ENCODE measurements around the gene PLOD2.

The PLOD2 gene

DNA sequence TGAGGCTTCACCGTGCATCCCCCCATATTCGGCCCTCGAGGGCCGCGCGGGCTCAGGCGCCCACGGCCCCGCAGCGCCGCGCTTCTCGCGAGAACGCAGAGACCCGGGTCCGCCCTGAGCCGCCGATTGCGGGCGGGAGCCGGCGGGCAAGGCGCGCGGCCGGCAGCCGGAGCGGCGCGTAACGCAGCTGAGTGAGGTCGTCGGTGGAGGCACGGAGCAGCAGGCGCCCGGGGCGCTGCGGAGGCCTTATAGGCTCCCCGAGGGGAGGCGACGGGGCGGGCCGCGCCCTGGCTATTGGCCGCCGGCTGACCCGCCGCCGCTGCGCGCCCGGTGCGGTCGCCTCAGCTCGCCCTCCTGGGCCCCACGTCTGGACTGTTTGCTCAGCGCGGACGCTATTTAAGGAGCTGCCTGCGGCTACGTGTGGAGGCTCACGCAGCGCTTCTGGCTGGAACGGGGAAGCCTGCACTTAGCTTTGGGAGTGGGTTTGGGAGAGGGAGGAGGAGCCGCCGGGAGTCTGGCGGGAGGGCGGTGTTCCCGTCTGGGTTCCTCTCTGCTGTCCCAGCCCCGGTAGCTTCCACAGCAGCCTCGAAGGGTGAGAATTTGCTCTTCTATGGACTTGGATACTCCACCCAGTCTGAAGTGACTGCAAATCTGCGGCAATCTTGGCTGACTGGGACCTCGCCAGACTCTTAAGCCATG, at the start of gene PLOD2:
PLOD2 (minus strand) TSS at position 221 of the 699 bp plus-strand sequence; CDS start at position 26, 195 bp downstream.
- DNase-seq (ENCODE audit: low read depth in 2 of 2, low spot score in 1 of 2): no peak

- DNase-seq (ENCODE audit: low read depth in 2 of 2, low spot score in 1 of 2): no peak
These were observed 48.4 kb upstream of the PLOD2 start for GRCh38 chr3:146209371-146209770.

DNA sequence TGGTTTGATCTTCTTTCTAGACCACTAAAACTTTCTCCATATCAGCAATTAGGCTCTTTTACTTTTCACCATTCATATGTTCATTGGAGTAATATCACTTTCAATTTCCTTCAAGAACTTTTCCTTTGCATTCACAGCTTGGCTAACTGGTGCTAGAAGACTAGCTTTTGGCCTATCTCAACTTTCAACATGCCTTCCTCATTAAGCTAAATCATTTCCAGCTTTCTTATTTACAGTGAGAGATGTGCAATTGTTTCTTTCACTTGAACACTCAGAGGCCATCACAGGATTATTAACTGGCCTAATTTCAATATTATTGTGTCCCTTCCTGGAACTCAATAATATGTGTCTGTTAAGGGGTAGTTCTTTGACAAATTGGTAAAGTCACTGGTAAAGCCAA, 42.8 kb upstream of the PLOD2 start:
- DNase-seq (ENCODE audit: low read depth in 2 of 2, low spot score in 1 of 2): no peak

DNA sequence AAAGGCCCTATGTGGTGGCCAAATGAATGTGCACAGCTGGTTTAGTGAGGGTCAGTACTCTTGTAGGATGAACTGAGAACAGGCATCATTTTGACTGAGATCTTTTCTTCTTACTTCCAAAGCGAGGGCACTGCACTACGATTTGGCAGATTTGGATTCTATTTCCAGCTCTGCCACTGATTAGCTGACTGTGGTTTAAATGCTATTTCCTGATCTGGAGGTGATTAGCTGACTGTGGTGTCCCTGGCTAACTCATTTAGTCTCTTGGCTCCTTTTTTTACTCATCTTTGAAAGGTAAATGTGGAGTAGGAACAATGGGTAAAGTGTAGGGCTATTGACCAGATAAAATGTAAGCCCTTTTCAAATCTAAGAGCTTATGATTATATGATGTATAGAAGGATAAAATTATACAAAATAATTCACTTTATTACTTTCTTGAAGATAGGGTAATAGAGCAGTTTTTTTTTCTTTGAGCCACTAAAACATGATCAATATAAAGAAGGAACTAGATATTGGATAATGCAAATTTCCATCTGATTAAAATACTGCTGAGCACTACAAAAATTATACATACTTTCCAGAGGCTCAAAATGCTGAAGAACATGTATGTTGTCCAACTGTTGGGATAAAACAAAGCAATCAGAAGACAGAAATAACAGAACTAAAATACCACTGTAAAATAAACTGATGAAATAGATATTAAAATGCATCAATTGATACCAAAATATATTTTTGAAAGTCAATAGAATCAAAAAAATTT, 39.7 kb upstream of the PLOD2 start:
- DNase-seq (ENCODE audit: low read depth in 2 of 2, low spot score in 1 of 2): no peak

GRCh38 chr3:146199762-146200161, 38.8 kb upstream of the PLOD2 start:
- DNase-seq (ENCODE audit: low read depth in 2 of 2, low spot score in 1 of 2): no peak

DNA sequence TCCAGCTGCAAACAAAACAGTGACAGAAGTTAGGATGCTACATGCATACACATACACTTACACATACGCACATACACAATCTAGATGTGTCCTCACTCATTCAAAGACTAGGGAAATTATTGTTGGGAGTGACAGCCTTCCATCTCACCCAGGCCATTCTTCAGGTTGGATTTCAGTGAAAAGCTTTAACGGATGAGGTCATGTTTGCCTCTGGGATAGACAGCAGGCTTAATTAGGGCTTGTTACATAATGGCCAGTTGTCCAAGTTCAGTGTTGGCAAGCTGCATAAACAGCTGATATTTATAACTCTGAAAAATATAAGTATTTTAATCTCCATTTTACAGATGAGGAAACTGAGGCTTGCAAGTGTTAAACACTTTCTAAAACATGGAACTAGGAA, 35.8 kb upstream of the PLOD2 start:
- no peak for DNase-seq (ENCODE audit: low read depth in 2 of 2, low spot score in 1 of 2)

DNA sequence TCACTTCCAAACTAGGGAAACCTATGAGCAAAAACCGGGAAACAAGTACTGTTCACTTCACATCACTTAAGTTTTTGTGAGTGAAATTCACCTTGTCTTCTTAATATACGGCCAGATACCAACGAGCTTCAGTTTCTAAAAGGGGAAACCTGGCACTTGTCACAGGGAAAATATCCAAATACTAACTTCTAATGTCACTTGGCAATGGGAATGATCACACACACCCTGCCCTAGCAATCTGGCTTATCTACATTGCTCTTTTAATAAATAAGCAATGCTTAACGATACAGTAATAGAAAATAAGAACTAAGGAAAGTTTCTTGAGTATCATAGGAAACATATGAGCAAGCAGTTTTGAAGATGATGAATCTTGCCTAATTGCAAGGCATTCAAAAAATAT, 34.6 kb upstream of the PLOD2 start:
- no peak for DNase-seq (ENCODE audit: low read depth in 2 of 2, low spot score in 1 of 2)

DNA sequence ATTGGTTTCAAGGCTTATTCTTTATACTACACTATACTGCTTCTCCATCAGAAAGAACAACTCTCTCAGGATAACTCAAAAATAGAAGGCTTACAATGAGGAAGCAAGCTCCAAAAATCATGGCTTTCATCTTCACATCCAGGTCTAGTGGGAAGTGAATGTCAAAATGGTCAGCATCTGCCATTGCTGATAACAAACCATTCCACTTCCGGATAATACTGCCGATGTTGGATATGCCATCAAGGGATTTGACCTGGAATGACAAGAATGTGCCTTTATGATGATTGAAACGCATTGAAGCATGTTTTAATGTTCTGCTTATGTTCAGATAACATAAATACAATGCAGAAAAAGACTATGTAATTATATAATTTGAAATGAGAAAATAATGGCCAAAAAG, 34.0 kb upstream of the PLOD2 start:
- no peak for DNase-seq (ENCODE audit: low read depth in 2 of 2, low spot score in 1 of 2)

DNA sequence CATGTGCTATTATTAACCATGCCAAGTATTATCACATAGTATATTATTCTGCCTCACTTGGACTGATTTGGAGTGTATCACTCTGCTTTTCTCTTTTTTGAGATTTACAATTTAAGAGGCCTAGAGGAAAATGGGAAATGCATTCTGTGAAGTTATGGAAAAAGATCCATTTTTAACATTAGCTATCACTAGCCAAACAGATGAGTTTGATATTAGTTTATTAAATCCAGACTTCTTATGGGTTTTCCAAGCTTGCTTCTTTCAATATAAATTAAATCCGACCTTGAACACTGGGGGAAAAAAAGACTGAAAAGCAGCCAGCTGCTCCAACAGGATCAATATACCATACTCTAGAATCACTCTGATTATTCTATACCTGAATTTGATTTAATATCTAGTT, 30.1 kb upstream of the PLOD2 start:
- no peak for DNase-seq (ENCODE audit: low read depth in 2 of 2, low spot score in 1 of 2)

DNA sequence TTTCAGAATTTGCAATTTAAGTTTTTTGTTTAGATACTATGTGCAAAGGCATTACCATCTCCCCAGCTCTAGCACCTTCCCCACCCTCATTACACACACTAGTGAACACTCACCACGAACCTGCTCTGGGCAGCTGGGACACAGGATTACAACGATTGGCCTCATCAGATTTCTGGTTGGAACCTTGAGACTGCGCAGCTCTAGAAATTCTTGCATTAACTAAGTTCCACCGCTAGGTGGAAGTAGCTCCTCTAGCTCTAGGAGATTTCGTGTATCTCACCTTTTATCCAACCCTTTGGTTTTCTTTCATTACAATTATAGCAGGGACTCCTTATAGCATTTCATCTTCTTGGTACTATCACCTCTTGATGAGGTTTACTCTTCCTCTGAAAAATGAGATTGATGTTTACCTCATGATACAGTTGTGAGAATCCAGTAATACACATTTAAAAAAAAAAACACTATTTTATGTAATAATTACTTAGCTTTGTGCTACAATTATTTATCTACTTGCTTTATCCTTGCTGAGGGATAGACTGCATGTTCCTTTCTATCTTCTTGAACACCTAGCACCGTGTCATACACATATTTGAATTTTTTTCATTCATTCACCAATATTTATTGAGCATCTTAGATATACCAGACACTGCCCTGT, 28.7 kb upstream of the PLOD2 start:
- DNase-seq (ENCODE audit: low read depth in 2 of 2, low spot score in 1 of 2): no peak

- DNase-seq (ENCODE audit: low read depth in 2 of 2, low spot score in 1 of 2): no peak
These were observed 26.5 kb upstream of the PLOD2 start for GRCh38 chr3:146187334-146187950.

DNA sequence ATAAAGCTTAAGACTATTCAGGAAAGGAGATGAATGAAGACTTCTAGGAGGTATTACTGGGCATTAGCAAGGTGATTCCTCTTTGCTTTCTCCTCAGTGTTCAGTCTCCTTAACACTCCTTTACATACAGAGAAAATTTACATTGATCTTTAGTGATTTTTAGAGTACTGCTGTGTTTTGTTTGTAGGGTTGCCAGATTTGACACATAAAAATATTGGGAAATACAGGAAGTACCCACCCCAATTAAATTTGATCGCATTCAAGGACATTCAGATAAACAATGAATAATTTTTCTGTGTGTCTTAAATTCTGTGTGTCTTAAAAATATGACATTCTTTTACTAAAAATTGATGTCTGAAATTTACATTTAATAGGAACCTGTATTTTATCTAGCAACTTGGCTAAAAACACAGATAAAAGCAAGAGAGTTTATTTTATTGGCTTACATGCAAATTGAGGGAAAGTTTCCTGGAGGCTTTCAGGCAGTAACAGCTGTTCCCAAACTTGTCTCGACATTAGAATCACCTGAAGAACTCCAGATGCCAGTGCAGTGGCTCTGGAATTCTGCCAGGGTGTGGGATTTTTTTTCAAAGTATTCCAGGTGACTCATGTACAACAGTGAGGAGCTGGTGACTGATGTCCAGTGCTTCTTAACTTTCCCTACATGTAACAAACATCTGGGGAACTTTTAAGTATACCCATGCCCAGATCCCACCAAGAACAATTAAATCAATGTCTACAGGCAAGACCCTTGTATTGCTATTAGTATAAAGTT, 23.4 kb upstream of the PLOD2 start:
- no peak for DNase-seq (ENCODE audit: low read depth in 2 of 2, low spot score in 1 of 2)

GRCh38 chr3:146181216-146181615, 20.2 kb upstream of the PLOD2 start:
- DNase-seq (ENCODE audit: low read depth in 2 of 2, low spot score in 1 of 2): no peak

- no peak for DNase-seq (ENCODE audit: low read depth in 2 of 2, low spot score in 1 of 2)
These were observed 19.4 kb upstream of the PLOD2 start for GRCh38 chr3:146180376-146180775.

DNA sequence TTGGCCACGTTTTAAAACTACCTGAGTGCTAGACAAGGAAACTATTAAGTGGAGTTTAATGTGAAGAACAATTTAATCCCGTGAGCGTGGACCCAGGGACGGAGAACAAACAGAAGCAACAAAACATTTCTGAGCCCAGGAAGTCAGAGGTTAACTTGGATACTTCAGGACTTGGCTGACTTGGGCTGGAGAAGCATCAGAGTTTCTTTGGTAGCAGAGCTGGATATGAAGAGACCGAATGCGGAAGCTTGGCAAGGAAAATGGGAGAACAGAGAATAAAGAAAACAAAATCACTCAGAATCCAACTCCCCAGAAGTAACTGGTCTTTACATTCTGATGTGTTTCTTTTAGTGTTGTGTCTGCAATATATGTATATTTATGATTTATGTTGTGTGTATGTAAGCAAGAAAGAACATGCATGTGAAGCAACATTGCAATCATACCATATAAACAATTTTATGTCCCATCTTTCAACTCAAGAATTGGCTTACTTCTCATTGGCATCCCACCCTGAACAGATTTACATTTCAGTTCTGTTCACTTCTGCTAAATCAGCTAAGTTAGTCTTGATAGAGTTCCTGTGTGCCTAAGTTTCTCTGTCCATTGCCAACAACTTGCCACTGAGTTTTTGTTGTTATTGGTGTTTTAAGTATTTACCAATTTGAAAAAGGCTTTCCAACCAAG, 17.2 kb upstream of the PLOD2 start:
- no peak for DNase-seq (ENCODE audit: low read depth in 2 of 2, low spot score in 1 of 2)

DNA sequence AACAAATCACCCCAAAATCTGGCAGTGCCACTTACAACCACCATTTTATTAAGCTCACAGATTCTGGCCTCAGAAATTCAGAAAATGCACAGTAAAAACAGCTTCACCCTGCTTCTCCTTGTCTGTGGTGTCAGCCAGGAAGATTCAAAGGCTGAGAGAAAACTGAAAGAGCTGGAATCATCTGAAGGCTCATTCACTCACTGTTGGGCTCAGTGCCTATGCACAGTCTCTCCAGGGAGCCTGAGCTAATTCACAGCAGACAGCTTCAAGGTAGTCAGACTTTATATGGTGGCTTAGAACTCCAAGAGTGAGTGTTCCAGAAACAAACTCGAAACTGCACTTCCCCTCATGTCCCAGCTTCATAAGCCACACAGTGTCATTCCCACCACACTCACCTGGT, 16.5 kb upstream of the PLOD2 start:
- no peak for DNase-seq (ENCODE audit: low read depth in 2 of 2, low spot score in 1 of 2)

GRCh38 chr3:146177072-146177471, 16.1 kb upstream of the PLOD2 start:
- DNase-seq (ENCODE audit: low read depth in 2 of 2, low spot score in 1 of 2): no peak

DNA sequence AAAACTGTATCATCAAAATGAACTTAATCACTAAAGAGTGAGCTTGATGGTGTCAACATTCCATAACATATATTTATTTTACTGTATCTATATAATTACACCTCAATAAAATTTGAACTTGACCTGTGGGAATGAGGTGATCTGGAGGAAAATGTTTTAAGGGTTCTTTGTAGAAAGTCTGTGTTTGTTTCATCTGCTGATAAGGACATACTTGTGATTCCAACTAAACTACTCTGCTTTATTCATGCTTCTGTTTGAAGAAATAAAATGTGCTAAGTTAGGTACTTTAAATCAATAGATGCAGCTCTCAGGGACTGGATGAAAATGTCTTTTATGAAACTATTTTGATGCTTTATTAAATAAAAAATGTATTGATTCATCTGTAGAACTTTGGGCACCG, 11.6 kb upstream of the PLOD2 start:
- no peak for DNase-seq (ENCODE audit: low read depth in 2 of 2, low spot score in 1 of 2)

DNA sequence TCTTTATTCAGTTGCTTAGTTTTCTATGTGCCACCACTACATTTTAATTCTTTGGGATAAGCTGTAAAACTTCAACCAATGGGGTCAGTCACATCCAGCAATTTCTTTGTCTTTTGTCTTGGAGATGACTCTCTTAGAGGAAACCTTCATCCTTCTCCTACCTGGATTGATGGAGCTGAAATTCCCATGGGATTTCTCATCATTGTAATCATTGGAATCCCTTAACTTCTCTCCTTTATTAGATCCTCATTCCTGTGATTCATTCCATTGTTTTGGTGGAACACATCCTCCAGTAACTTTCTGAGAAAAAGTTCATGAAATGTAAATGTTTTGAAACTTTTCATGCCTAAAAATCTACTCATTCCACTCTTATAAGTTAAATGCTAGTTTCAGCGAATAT, 9.6 kb upstream of the PLOD2 start:
- no peak for DNase-seq (ENCODE audit: low read depth in 2 of 2, low spot score in 1 of 2)

DNA sequence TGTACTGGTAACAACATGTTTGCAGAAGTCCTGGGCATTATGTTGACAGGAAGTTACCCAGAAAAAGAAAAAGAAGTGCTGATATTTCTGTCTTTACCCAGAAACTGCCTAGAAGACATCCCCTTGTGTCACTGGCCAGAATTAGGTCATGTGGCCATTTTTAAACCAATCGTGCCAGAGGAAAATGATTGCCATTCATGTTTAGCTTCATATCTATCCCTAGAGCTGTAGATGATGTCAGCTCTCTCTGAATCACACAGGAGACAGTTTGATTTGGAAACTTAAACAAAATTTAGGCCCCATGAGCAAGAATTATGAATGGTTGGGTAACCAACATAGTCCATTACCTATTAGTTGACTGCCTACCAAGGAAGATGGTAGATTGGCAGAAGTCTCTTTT, 8.9 kb upstream of the PLOD2 start:
- DNase-seq (ENCODE audit: low read depth in 2 of 2, low spot score in 1 of 2): no peak

DNA sequence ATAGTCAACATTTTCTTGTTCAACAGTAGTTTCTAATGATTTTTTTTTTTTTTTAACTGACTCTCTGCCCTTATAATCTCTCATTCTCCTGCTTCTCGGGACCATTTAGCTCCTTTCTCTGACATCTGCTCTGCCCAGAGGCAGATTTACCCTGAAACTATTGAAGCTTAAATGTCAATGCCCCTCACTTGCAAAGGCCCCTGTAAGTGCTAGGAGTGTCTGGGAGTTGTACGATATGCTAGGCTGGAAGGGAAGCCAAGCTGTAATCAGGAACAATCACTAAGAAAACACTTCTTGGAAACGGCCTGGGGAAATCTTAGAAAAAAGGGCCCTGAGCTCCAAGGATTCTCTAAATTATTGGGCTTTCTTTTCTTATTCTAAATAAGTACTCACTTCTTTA, 5.8 kb upstream of the PLOD2 start:
- no peak for DNase-seq (ENCODE audit: low read depth in 2 of 2, low spot score in 1 of 2)
